HG03066 (cell line): Measurements from ENCODE around the gene ANO1.
"Not testable (repeated sequence)": the region's sequence is repeated elsewhere in the genome, so short reads cannot be mapped to it uniquely, and the experiment has no call there.

Source experiments
- ATAC-seq: cut with Tn5 transposase; IDR thresholded peaks from one replicate; pipeline ENCODE4 v1.9.1; 2021; ENCODE audit warnings: low read depth; ENCODE audit not compliant: unreplicated experiment

Gene ANO1

DNA sequence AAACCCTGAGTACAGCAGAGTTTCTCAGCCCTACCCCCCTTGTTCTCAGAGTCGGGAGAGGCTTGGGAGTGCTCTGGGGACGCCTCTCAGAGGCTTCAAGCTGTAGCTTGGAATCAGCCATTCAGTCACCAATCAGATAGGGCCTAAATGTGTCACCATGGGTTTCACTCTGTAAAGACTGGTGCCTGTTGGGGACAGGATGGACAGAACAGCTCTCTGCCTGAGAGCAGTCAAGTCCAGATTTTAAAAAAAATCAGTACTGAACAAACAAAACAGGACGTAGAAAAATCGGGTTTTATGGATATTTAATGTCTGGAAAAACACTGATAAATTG lies 126.3 kb downstream of the ANO1 start:
- no peak for ATAC-seq

DNA sequence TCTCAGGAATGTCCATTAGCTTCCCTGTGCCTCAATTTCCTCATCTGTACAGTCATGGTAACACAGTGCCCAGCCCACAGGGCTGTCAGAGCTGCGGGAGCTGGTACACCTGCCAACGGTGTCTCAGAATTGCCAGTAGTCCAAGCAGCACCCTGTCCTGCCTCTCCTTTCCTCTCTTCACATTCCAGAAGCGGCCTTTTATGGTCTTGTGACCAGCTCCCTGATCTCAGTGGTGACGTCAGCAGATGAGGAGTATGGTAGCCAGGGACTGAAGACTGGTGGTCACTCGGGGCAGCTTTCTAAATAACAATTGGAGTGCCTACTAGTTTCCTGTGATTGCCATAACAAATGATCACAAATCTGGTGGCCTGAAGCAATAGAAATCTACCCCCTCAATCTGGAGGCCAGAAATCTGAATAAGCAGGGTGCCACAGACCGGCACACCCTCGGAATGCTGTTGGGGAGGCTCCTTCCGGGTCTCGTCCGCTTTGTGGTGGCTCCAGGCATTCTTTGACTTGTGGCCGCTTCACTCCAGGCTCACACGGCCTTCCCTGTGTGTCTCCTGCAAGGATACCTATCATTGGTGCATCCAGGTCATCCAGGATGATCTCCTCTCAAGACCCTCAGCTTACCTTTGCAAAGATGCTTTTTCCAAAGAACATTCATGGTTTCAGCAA lies 127.1 kb downstream of the ANO1 start:
- ATAC-seq = no peak

DNA sequence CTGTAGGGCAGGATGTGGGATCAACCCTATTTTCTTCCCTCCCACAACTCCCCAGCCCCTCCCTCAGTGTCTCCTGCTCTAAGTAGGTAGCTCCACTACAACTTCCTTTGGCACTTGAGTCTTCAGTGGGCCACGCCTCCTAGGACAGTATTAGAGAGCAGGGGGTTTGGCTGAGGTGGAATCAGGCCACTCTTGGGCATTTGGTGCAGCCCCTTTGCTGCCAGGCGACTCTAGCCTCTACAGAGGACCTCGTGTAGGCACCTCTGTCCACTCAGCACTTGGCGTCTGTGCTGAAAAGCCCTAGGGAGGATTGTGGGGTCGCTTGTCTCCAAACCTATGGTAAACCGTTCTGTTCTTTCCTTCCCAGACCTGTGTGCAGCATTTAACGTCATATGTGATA lies 127.6 kb downstream of the ANO1 start:
- ATAC-seq = no peak

DNA sequence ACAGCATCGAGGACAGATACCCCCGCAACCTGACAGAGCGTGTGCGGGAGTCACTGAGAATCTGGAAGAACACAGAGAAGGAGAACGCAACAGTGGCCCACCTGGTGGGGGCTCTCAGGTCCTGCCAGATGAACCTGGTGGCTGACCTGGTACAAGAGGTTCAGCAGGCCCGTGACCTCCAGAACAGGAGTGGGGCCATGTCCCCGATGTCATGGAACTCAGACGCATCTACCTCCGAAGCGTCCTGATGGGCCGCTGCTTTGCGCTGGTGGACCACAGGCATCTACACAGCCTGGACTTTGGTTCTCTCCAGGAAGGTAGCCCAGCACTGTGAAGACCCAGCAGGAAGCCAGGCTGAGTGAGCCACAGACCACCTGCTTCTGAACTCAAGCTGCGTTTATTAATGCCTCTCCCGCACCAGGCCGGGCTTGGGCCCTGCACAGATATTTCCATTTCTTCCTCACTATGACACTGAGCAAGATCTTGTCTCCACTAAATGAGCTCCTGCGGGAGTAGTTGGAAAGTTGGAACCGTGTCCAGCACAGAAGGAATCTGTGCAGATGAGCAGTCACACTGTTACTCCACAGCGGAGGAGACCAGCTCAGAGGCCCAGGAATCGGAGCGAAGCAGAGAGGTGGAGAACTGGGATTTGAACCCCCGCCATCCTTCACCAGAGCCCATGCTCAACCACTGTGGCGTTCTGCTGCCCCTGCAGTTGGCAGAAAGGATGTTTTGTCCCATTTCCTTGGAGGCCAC lies 128.3 kb downstream of the ANO1 start:
- ATAC-seq = no peak

DNA sequence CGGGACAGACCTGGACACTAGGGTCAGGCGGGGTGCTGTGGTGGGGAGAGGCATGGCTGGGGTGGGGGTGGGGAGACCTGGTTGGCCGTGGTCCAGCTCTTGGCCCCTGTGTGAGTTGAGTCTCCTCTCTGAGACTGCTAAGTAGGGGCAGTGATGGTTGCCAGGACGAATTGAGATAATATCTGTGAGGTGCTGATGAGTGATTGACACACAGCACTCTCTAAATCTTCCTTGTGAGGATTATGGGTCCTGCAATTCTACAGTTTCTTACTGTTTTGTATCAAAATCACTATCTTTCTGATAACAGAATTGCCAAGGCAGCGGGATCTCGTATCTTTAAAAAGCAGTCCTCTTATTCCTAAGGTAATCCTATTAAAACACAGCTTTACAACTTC lies 128.9 kb downstream of the ANO1 start:
- no peak for ATAC-seq

DNA sequence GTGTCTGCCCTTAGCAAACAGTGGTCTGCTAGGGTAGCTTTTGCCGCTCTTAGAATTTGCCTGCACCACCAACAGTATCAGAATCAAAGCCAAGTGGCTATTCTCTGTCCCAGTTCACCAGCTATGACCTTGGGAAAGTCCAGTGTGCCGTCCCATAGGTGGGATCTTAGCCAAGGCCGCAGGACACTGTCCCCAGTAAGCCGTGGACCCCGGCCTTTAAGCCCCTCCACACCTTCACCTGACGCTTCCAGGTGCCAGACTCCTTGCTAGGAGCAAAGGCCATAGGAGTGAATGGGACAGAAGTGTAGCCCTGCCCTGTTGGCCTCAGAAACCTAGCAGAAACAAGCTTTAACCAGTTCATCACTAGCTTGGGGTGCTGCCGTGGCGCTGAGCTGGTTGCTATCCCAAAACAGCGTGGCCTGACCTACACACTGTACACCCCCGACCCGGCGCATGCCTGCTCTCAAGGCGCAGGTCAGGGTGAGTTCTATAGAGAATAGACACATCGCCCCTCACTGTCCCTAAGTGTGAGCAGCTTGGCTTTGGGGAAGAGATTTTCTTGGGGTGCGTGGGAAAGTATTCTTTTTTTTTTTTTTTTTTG lies 129.5 kb downstream of the ANO1 start:
- ATAC-seq = no peak

DNA sequence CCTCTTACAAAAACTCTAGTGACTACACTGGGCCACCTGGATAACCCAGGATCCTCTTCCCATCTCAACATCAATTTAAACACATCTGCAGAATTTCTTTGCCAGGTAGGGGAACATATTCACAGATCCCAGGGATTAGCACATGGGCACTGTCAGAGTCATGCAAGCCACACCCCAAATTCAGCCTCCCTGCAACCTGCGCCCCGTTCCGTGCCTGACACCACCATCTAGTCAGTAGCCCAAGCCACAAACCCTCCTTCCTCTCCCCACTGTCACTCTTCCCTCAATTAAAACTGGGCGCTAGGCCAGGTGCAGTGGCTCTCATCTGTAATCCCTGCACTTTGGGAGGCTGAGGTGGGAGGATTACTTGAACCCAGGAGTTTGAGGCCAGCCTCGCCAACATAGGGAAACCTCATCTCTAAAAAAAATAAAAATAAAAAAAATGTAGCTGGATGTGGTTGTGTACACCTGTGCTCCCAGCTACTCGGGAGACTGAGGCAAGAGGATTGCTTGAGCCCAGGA lies 131.3 kb downstream of the ANO1 start:
- no peak for ATAC-seq

DNA sequence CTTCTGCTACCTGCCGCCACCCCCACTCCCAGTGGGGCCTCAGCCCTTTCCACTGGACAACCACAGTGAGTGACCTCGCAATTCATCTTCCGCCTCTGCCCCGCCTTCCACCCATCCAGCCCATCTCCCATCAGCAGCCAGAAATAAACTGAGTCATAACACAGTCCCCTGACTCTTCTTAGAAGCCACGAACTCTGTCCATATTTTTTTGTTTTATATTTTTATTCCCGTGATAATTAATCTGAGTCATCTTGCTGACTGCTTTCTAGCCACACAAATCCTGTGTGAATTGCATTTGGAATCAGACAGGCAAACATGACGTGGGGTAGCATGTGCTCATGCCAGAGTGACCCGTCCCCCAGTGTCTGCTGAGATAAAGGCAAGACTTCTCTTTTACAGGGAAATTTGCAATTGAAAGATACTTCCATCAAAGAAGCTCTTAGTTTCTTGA lies 132.0 kb downstream of the ANO1 start:
- ATAC-seq = no peak

DNA sequence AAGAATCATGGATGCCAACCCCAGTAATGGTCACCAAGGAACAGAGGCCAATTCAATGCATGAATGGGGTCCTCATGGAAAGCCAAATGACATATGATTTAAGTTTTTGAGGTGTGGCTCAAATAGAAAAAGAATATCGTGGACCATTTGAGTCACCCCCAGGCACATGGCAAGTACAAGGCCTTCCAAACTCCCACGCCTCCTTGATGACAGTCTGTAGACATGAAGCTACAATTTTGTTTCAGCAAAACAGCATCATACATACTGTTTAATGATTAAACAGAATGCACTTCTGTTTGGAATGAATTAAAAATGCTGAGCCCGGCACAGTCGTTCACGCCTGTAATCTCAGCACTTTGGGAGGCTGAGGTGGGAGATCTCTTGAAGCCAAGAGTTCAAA lies 132.4 kb downstream of the ANO1 start:
- ATAC-seq = no peak

DNA sequence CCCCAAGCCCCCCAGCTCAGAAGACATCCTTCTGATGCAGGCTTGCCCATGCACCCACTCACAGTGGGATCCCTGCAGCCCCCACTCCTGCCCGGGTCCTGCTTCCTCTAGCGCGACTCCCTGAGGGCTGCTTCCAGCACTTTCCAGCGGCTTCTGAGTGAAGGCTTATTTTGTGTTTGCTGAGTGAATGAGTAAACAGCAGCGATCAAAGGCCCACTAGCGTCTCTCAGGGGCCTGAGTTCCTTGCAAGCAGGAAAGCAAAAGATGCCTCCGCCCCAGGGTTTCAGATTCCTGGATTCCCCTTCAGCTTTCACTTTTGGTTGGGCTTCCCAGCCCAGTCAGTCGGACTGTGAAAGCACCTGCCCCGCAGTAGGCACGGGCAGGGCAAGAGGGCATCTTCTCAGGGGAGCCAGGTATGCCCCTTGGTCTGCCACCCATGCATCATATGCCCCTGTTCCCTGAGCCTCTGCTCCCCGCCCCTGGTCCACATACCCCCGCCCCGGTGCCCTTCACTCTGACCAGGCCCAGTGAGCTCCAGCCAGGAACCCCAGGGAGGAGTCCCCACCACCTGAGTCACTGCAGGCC lies 134.2 kb downstream of the ANO1 start:
- no peak for ATAC-seq

DNA sequence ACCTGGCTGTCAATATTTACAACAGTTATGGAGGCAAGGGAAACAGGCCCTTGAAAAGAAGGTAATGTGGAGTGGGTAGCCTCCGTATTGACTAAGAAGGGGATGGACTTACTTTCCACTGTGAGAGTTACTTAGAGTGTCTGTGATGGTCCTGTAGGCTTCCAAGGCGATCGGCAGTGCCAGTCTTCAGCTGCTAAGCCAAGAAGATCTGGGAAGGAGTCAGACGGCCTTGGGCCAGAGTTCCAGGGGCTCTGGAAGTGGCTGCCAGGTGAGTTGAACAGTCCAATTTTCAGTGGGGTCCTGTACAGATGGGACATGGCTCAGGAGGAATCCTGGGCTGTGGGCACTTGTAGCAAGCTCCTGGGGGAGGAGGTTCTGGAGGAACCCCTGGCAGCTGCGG lies 139.3 kb downstream of the ANO1 start:
- ATAC-seq = not testable (repeated sequence)

DNA sequence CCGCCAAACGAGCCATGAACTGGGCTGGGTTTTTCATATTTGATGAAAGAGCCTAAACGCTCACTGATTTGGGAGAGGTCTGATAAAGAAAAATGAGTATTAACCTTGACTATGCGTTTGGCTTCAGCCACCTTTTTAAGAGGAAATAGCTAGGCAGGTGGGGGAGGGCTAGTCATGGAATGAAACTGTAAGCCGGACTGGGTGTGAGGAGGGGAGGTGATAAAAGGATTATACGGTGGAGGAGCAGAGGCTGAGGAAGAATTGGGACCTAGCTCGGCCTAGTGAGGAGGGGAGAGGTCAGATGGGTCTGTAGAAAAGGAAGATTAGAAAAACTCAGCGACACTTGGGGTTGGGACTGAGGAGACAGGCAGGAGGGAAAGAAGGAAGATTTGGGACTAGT lies 140.0 kb downstream of the ANO1 start:
- ATAC-seq = not testable (repeated sequence)

DNA sequence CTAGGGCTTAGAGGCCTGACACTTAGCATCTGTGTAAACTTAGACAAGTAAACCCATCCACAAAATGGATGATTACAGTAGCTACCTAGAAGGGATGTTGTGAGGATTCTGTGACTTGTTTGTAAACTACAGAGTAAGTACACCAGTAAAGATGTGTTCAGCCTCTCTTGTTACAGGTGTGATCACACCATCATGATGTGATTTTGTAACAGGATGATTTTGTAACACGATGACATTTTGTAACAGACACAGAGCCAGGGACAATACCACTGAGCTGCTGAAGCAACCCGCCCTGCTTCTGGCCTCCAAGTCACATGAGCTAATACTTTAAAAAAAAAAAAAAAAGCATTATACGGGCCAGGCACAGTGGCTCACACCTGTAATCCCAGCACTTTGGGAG lies 142.0 kb downstream of the ANO1 start:
- no peak for ATAC-seq

DNA sequence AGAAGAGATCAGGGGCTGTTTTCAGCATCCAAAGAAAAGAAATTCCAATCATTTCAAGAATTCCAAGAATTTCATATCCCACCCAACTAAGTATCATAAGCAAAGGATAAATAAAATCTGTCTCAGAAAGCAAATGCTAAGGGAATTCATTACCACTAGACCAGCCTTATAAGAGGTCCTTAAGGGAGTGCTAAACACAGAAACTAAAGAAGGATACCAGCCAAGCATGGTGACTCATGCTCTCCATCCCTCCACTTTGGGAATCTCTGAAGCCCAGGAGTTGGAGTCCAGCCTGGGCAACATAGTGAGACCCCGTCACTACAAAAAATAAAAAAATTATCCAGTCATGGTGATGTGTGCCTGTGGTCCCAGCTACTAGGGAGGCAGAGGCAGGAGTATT lies 142.8 kb downstream of the ANO1 start:
- no peak for ATAC-seq

DNA sequence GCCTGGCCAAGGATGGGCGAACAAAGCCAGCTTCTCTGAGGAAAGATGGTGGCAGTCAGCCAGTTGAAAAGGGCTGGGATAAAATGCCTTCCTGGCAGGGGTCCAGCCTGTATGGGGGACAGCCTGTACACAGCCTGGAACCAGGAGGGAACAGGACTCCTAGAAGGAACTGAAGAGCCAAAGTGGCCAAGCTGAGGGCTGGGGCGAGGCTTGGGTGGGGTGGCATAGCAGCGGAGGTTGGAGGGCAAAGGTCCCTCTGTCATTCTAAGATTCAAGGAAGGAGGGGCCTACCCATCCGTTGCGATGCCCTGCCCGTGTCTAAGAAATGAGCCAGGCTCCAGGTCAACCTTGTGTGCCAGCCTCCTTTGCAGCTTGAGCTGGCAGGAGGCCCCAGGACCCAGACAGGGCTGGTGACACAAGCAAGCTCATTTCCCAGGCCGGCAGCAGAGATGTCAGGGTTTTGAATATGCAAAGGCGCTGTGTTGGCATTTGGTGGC lies 147.6 kb downstream of the ANO1 start:
- ATAC-seq = no peak

DNA sequence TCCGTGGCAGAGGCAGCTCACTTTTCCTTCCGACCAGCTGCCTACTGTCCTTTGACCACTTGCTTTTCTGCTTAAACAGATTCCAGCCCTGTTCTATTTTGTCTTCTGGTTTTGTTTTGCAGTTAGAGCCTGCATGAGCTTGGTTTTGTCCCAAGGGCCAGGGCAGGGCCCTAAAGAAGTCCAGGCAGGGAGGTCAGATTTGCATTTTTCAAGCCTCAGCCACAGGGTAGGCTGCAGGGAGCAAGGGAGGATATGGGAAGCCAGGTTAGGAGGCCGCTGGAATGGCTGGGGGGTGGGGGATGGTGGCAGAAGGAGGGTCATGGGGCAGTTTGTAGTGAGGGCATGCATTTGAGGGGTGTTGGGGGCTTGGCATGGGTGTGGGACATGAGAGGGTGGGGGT lies 148.1 kb downstream of the ANO1 start:
- no peak for ATAC-seq

DNA sequence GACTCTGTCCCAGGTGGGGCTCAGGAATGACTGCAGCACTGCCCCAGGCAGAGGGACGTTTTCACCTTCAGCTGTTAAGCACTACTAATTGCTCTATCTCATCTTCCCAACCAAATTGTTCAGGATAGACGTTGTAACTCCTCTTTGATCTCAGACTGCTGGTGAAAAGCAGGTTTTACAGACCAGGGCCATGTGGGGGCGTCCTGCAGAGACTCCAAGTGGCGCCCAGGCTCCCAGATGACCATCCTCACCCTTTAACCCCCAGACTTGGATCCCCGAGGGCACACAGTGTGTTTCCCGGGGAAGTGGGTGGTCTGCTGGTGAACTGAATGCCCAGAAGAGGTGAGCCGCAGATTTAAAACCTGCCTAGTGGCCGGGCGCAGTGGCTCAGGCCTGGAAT lies 148.8 kb downstream of the ANO1 start:
- no peak for ATAC-seq

DNA sequence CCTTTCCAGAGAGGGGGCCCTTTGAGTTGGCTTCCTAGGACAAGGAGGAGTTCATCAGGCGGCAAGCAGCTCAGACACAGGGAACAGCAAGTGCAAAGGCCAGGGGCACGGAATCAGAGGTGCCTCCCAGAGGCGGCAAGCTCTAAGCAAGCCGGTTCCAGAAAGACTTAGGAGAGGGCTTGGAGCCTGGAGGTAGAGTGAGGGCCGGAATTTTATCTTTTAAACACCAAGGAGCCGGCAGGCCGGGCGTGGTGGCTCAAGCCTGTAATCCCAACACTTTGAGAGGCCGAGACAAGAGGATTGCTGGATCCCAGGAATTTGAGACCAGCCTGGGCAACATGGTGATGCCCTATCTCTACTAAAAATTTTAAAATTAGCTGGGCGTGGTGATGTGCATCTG lies 151.6 kb downstream of the ANO1 start:
- ATAC-seq = no peak

DNA sequence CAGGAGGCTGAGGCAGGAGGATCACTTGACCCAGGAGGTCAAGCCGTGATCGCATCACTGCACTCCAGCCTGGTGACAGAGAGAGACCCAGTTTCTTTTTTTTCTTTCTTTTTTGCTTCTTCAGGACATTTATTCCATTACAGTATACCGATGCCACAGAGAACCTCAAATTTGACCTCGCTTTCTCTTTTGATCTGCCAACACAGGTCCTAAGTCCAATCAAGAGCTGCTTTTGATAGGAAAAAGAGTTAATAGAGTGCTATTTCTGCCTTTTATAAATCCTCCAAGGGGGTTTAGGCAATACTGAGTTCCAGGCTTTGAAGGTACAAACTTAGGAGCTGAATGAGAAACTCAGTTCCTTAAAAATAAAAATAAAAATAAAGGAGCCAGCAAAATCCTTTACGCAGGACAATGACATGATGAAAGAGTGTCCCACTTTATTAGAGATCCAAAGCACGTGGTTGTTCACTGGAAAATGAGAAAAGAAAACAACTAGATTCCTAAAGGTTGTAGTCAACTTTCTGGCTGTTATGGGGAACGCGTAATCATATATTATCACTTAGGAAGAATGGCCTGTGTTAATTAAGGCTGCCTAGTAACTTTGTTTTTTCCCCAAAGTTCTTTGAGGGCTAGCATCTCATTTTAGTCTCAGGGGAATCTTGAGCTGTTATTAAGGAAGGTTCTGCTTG lies 152.2 kb downstream of the ANO1 start:
- no peak for ATAC-seq

DNA sequence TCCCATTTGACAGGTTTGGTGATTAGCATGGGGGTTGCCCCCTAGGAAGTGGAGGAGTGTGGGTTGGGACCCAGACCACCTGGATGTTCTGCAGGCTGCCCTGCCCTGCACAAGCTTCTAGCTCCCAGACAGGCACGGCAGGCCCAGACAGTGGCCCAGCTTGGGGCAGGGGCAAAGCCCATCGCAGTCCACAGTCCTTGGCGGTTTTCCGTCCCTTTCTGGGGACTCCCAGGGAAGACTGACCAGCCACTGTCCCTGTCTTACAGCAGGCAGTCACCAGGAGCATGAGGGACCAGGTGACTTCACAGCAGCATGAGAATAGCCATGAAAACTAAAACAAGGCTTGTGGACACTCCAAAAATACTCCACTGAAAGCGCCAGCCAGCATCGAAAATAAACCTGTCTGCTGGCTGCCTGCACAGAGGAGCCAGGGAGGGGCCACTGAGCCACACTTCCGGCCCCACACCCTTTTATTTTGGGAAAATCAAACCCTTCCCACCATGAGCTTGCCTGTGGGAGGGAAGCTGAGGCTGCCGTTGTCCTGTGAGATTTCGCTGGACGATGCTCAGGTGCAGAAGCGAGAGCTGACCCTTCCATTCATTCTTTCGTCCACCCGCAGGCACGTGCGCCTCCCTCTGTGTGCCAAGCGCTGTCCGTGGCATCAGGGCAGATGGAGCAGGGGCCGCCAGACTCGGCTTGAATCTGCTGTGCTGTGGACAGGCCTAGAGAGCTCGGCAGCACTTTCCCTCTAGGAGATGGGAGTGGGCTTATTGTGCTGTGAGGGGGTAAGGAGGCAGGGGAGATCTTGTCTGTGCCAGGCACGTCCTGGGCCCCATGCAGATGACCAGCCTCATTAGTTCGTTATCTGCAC lies 153.0 kb downstream of the ANO1 start:
- no peak for ATAC-seq
